Measurements from ENCODE around the gene DNAL1. TPM values are rescaled to one million over a fixed set of nuclear protein-coding genes. Genes with fewer than 3 reads are reported as not detected.

Gene DNAL1
- total and polyA plus RNA-seq, 2 experiments from 2014 or later, result 6.0 to 6.9 TPM

- TF ChIP-seq EZH2phosphoT487 (IDR thresholded peaks at IDR 0.05; ENCODE audit: low read depth, severe bottlenecking, unreplicated experiment) (no peak), EZH2 (IDR thresholded peaks at IDR 0.05; ENCODE audit: borderline replicate concordance) (no peak), CTCF (IDR thresholded peaks at IDR 0.05; ENCODE audit: poor library complexity) (no peak)
- peaks cover 4% of the 10 kb centered on the region for H3K36me3 ChIP-seq (replicated peaks; ENCODE audit: insufficient read depth, low read depth)
- no peak for DNase-seq (ENCODE audit: low spot score)
- H3K4me1 ChIP-seq (ENCODE audit: insufficient read depth), result peaks cover 38% of the 10 kb centered on the region
- no peak overlapping the region for H3K4me2 ChIP-seq
- H4K20me1 ChIP-seq (ENCODE audit: insufficient read depth, poor library complexity, severe bottlenecking), result peaks cover 3% of the 10 kb centered on the region
- H3K27me3 ChIP-seq, result no peaks in the 10 kb centered on the region
- no peaks in the 10 kb centered on the region for H3K9me3 ChIP-seq (ENCODE audit: low read depth)
- peaks cover 16% of the 10 kb centered on the region for H3K79me2 ChIP-seq
- no peaks in the 10 kb centered on the region for H3K9me2 ChIP-seq (replicated peaks; ENCODE audit: insufficient read depth)
- H3K4me3 ChIP-seq, result no peak overlapping the region
- no peak overlapping the region for H3K27ac ChIP-seq
- H2AFZ ChIP-seq, result no peak overlapping the region
Observed at GRCh38 chr14:73720636-73721035, 75.8 kb downstream of the DNAL1 start.

GRCh38 chr14:73721101-73721821, 76.5 kb downstream of the DNAL1 start:
- 86% methylated on average over 9 of the region's 12 CpGs for WGBS (ENCODE audit: low lambda C conversion rate, missing lambda C conversion rate)
- H3K9me3 ChIP-seq (ENCODE audit: low read depth), result no peaks in the 10 kb centered on the region
- no peak overlapping the region for H3K27ac ChIP-seq
- peaks cover 4% of the 10 kb centered on the region for H3K36me3 ChIP-seq (replicated peaks; ENCODE audit: insufficient read depth, low read depth)
- DNase-seq (ENCODE audit: low spot score), result no peak
- TF ChIP-seq EZH2 (IDR thresholded peaks at IDR 0.05; ENCODE audit: borderline replicate concordance) (no peak), EZH2phosphoT487 (IDR thresholded peaks at IDR 0.05; ENCODE audit: low read depth, severe bottlenecking, unreplicated experiment) (no peak), CTCF (IDR thresholded peaks at IDR 0.05; ENCODE audit: poor library complexity) (no peak)
- peaks cover 38% of the 10 kb centered on the region for H3K4me1 ChIP-seq (ENCODE audit: insufficient read depth)
- no peaks in the 10 kb centered on the region for H3K9me2 ChIP-seq (replicated peaks; ENCODE audit: insufficient read depth)
- H3K4me3 ChIP-seq, result no peak overlapping the region
- H3K27me3 ChIP-seq, result no peaks in the 10 kb centered on the region
- no peak overlapping the region for H3K4me2 ChIP-seq
- peaks cover 3% of the 10 kb centered on the region for H4K20me1 ChIP-seq (ENCODE audit: insufficient read depth, poor library complexity, severe bottlenecking)
- peaks cover 16% of the 10 kb centered on the region for H3K79me2 ChIP-seq
- no peak overlapping the region for H2AFZ ChIP-seq

- TF ChIP-seq EZH2phosphoT487 (IDR thresholded peaks at IDR 0.05; ENCODE audit: low read depth, severe bottlenecking, unreplicated experiment), result no peak
- no peak for TF ChIP-seq EZH2 (IDR thresholded peaks at IDR 0.05; ENCODE audit: borderline replicate concordance)
- TF ChIP-seq CTCF (IDR thresholded peaks at IDR 0.05; ENCODE audit: poor library complexity), result no peak
- Histone ChIP-seq H3K9me3 (ENCODE audit: low read depth) (no peaks in the 10 kb centered on the region), H3K27ac (no peak overlapping the region), H3K4me3 (no peak overlapping the region), H3K4me2 (no peak overlapping the region), H4K20me1 (ENCODE audit: insufficient read depth, poor library complexity, severe bottlenecking) (no peaks in the 10 kb centered on the region), H3K4me1 (ENCODE audit: insufficient read depth) (peaks cover 32% of the 10 kb centered on the region), H3K9me2 (replicated peaks; ENCODE audit: insufficient read depth) (no peaks in the 10 kb centered on the region), H3K79me2 (peaks cover 11% of the 10 kb centered on the region), H3K36me3 (replicated peaks; ENCODE audit: insufficient read depth, low read depth) (peaks cover 4% of the 10 kb centered on the region), H3K27me3 (no peaks in the 10 kb centered on the region), H2AFZ (no peak overlapping the region)
- 96% methylated on average over 10 of the region's 10 CpGs for WGBS (ENCODE audit: low lambda C conversion rate, missing lambda C conversion rate)
- DNase-seq (ENCODE audit: low spot score), result no peak
Observed at GRCh38 chr14:73722581-73722980, 77.8 kb downstream of the DNAL1 start.
